ENCODE measurements around the gene ACE.
A peak's percentile ranks its signal among the peaks of the same experiment; 100 is the strongest.

ACE gene

DNA sequence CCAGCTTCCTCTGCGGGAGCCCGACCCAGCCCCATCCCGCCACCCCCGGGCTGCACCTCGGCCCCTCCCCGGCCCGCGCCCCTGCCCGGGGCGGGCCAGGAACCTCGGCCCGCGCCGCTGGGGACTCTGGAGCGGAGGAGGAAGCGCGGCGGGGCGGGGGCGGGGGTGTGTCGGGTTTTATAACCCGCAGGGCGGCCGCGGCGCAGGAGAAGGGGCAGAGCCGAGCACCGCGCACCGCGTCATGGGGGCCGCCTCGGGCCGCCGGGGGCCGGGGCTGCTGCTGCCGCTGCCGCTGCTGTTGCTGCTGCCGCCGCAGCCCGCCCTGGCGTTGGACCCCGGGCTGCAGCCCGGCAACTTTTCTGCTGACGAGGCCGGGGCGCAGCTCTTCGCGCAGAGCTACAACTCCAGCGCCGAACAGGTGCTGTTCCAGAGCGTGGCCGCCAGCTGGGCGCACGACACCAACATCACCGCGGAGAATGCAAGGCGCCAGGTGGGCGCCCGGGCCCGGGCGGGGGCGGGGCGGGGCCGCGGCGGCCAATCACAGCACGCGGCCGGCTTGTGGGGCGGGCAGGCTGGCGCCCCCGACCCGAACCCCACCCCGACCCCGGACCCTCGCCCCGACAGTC, at the start of gene ACE:
Gene ACE, plus strand, starts transcription at position 208 of the 626 bp plus-strand sequence. Its CDS starts 34 bp downstream, at position 242.
- DNase-seq, result peak; percentile 51

- DNase-seq, result no peak
Measured at GRCh38 chr17:63429766-63430165, 47.1 kb upstream of the ACE start.

- no peak for DNase-seq
Measured at GRCh38 chr17:63430223-63430622, 46.6 kb upstream of the ACE start.

DNA sequence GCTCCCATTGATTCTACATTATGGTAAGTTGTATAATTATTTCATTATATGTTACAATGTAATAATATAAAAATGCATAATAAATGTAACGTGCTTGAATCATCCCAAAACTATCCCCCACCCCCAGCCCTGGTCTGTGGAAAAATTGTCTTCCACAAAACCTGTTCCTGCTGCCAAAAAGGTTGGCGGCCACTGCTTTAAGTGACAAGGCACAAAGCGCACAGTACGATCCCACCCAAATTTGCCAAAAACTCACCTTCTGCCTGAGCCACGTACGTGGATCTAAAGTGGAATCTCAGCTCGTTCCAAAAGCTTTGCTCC, 45.3 kb upstream of the ACE start:
- no peak for DNase-seq

GRCh38 chr17:63431939-63432804, 44.7 kb upstream of the ACE start:
- no peak for DNase-seq

DNA sequence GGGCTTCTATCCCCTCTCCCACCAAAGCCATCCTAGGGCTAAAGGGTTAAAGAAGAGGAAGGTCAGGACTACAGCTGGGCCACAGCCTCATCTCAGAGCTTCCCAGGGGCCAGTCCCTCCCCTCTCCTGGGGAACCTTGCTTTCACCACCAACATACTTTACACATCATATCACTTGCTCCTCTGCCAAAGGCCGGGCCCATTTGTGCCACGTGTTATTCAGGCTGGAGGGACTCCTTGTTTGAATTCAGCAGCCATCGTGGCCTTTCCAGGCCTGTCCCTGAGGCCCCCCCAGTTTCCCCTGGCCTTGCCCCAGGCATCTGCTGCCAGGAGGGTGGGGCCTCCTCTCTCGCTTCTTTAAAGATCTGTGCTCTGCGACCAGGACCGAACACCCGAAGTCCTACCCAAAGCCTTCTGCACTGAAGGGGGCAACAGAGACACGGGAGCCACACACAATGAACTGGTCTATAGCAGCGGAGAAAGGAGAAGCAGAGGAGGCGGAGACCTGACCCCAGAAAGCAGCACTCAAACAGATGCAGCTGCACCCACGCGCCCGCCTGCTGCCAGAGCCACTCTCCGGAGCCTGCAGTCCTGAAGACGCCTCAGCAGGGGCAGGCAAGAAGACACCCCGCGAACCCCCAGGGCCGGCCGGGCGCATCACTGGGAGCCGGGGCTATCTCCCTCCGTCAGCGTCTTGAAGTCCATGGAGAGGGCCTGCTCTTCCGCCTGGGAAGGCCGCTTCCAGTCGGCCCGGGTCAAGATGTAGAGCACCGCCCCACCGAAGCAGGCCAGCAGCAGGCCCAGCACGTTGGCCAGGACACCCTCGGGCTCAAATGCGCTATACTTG, 42.9 kb upstream of the ACE start:
- DNase-seq, result no peak

DNA sequence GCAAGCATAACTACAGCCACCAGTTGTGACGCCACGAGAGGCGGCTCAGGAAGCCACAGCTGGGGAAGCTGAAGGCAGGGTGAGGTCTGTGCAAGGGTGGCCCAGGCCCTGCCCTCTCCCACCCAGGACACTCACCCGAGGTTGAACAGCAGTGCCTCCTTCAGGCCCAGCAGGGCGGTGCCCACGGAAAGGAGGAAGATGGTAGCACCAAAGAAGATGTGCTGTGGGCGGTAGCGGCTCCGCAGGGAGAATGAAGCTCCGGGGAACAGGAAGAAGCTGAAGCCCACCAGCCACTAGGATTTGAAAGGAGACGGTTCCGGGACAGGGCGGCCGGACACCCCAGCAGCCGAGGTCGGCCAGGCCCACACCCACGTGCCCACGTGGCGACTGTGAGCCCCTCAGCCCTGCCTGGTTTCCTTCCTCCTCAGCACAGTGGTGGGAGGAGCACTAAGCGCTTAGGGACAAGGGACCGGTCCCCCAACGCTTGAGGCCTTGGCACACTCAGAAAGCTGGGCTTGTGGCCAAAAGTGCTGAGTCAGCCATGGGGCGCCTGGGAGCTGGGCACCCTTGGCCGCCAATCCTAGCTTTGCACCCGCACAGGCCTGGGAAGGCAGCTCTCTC, 41.8 kb upstream of the ACE start:
- peak; percentile 29 for DNase-seq

GRCh38 chr17:63435681-63436522, 41.0 kb upstream of the ACE start:
- no peak for DNase-seq

GRCh38 chr17:63436523-63437110, 40.2 kb upstream of the ACE start:
- no peak for DNase-seq

DNA sequence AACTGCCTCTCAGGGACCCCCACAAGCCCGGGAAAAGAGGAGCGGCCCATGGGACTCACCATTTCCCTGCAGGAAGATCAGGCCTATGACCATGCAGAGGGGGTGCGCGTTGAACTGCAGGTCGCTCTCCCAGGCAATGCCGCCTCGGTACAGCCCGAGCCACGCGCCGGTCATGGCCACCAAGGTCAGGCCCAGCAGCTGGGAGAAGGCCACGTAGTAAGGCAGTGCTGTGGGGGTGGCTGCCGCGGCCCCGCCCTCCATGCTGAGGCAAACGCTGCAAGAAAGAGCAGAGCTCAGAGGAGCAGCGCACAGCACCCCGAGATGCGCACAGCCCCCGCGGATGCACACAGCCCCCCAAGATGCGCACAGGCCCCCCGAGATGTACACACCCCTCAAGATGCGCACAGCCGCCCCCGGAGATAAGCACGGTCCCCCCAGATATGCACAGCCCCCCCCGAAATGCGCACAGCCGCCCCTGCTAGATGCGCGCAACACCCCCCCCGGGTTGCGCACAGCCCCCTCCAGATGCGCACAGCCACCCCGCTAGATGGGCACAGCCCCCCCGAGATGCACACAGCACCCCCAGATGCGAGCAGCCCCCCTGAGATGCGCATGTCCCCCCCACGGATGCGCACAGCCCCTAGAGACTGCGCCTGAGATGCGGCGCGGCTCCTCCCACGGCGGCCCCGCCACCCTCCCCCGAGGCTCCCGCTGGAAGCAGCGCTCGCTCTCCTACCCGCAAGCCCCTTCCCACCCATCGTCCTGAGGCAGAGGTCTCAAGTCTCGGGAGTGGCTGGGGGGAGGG, 39.4 kb upstream of the ACE start:
- no peak for DNase-seq

- no peak for DNase-seq
Measured at GRCh38 chr17:63438092-63439051, 38.5 kb upstream of the ACE start.

DNA sequence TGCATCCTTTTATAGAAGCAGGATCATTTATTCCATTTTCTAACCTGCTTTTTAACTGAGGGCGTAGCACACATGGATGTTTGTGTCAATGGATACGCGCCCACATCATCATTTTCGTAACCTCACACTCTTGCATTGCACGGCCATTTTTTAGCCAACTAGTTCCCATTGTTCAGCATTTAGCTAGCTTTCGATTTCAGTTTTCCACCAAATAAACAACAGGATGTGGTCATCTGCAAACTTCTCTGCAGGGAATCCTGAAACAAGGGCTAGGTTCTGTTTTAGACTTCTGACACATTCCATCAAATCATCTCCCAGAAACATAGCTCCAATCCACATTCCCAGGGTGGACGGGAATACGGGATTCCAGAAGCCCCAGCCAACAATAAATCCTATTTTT, 37.2 kb upstream of the ACE start:
- no peak for DNase-seq

DNA sequence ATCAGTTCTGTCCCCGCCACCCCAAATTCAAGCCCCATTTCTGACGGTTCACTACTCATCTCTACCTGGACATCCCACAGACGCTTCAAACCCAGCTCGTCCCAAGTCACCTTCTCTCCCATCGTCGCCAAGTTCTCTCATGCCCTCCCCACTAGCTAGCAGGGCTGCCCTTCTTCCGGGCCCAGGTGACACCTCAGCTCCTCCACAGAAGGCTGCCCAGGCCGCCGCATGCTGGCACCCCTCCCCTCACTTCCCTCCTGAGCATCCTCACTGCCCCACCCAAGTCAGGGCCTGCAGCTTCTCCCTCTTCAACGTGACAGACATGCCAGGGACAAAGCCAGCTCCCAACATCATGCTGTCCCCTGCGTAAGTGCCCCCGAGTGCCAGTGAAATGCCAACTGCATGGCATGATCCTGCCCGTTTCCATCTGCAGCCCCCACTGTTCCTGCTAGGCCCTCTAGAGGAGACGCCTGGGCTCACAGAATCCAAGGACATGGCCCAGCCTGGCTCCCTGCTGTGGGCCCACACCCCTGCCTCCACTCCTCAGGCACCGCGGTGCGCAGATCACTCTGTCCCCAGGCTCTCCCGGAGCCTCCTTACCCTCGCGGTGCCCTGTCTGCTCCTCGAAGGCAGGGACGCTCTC, 36.6 kb upstream of the ACE start:
- DNase-seq, result peak; percentile 34

DNA sequence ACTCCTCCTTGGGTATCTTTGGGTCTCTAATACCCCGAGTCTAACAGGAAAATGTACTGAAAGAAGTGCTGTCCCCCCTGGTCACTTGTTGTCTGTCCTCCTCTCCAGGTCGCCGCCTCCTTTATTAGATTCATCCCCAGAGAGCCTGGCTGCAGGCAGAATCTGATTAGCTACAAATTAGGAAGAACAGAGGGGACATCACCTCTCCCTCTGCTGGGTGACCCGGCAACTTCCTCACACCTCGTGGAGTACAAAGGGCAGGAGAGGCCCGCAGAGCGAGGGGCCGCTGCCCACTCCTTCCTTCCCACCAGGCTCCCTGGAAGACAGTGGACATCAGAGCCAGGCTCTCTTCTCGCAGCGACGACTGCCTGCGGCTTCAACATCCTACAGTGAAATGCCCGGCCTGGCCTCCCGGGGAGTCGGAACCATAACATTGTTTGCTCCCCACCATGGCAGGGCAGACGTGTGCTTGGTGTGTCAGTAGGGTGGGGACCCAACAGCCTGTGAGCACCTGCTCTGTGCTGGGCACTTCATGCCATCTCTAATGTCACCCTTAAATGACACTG, 36.0 kb upstream of the ACE start:
- no peak for DNase-seq

- no peak for DNase-seq
Measured at GRCh38 chr17:63441654-63442053, 35.2 kb upstream of the ACE start.

DNA sequence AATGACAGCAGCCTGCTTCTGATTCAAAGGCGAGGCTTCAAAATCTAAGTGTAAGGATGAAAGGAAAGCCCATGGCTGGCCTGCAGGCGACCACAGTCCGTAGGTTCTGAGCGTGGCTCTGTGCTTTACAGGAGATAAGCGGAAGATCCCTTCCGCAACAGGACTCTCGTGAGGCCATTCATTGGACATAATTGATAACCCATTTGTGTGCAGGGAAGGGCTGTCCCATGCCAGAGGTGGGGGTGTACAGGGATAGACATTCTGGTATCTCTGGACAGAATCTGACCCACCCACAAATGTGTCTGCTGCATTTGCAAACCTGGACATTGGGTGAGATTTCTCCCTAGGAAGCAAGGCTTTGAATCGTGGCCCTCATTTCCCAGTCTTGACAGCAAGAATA, 34.8 kb upstream of the ACE start:
- DNase-seq, result no peak

- DNase-seq, result no peak
Measured at GRCh38 chr17:63442549-63443035, 34.3 kb upstream of the ACE start.

GRCh38 chr17:63443053-63443452, 33.8 kb upstream of the ACE start:
- no peak for DNase-seq

- no peak for DNase-seq
Measured at GRCh38 chr17:63444457-63444856, 32.4 kb upstream of the ACE start.

Data from activated naive CD4-positive, alpha-beta T cell treated with Interleukin-2 at 50 U/mL for 16 hours (primary cell).